ENCODE results near the gene GLRX3.

GLRX3 gene

DNA sequence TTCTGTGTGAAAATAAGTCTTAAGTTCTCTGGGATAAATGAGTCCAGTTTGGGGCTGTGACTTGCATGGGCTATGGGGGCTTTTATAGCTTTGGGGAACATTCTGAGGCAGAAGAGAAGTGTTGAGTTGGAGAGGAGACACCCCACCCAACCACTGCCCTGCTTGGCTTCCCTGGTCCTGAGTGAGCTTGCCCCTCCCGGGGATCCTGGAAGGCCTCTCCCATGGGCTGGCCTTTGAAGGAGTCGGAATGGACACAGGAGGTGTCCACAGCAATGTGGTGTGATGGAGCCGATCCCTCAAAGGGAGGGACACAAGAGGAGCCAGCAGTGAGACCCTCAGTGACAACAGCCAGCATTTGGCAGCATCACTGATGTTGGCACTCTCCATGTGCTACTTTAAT, 89.8 kb downstream of the GLRX3 start:
- no peak overlapping the region for H3K4me3 ChIP-seq (ENCODE audit: low read depth, low read length)
- peaks cover 10% of the 10 kb centered on the region for H3K9me3 ChIP-seq (ENCODE audit: severe bottlenecking)
- TF ChIP-seq, protein P1, sequence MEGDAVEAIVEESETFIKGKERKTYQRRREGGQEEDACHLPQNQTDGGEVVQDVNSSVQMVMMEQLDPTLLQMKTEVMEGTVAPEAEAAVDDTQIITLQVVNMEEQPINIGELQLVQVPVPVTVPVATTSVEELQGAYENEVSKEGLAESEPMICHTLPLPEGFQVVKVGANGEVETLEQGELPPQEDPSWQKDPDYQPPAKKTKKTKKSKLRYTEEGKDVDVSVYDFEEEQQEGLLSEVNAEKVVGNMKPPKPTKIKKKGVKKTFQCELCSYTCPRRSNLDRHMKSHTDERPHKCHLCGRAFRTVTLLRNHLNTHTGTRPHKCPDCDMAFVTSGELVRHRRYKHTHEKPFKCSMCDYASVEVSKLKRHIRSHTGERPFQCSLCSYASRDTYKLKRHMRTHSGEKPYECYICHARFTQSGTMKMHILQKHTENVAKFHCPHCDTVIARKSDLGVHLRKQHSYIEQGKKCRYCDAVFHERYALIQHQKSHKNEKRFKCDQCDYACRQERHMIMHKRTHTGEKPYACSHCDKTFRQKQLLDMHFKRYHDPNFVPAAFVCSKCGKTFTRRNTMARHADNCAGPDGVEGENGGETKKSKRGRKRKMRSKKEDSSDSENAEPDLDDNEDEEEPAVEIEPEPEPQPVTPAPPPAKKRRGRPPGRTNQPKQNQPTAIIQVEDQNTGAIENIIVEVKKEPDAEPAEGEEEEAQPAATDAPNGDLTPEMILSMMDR (IDR thresholded peaks at IDR 0.05; ENCODE audit: low read depth, low read length), result no peak
- no peak overlapping the region for H3K27ac ChIP-seq
- DNase-seq, result no peak
- H3K27me3 ChIP-seq (ENCODE audit: insufficient read depth, low read depth, severe bottlenecking), result no peaks in the 10 kb centered on the region
- no peaks in the 10 kb centered on the region for H3K36me3 ChIP-seq

DNA sequence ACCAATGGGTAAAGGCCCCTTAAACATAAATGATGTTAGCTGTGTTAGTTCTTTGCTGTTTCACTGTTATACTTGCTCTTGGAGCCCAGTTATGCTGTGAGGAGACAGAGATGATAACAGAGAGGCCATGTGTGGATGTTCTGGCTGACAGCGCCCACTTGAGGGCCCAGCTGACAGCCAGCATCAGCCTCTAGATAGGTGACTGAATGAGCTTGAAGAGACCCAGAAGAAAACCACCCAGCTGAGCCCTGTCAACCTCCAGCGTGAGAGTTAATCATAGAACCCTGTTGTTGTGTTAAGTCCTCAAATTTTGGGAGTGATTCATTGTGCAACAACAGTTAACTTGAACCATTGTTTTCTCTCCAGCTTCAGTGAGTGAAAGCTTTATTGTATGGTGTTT, 91.7 kb downstream of the GLRX3 start:
- Histone ChIP-seq H3K4me3 (ENCODE audit: low read depth, low read length) (no peak overlapping the region), H3K27ac (no peak overlapping the region), H3K9me3 (ENCODE audit: severe bottlenecking) (peaks cover 10% of the 10 kb centered on the region), H3K36me3 (no peaks in the 10 kb centered on the region), H3K27me3 (ENCODE audit: insufficient read depth, low read depth, severe bottlenecking) (no peaks in the 10 kb centered on the region)
- DNase-seq, result no peak
- TF ChIP-seq, protein P1 (IDR thresholded peaks at IDR 0.05; ENCODE audit: low read depth, low read length), result peak; percentile 57
